Measurements from ENCODE around the gene ATG16L2.

DNA sequence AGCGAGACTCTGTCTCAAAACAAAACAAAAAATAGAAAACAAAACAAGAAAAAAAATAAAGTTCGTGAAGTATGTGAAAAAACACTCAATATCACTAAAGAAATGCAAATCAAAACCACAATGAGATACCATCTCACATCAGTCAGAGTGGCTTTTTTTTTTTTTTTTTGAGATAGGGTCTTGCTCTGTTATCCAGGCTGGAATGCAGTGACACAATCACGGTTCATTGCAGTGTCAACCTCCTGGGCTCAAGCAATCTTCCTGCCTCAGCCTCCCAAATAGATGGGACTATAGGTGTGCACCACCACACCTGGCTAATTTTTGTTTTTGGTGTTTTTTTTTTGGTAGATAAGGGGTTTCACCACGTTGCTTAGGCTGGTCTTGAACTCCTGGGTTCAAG is 37.5 kb downstream of the ATG16L2 start:
- no peak for TF ChIP-seq PBX3 (IDR thresholded peaks at IDR 0.05)
- TF ChIP-seq POLR2A (IDR thresholded peaks at IDR 0.05; ENCODE audit: low read length), result no peak
- TF ChIP-seq SMC3 (IDR thresholded peaks at IDR 0.05), result no peak
- TF ChIP-seq MYC (IDR thresholded peaks at IDR 0.05; ENCODE audit: borderline replicate concordance, low read length), result no peak
- no peak for TF ChIP-seq JUN (IDR thresholded peaks at IDR 0.05)
- TF ChIP-seq, protein P1, sequence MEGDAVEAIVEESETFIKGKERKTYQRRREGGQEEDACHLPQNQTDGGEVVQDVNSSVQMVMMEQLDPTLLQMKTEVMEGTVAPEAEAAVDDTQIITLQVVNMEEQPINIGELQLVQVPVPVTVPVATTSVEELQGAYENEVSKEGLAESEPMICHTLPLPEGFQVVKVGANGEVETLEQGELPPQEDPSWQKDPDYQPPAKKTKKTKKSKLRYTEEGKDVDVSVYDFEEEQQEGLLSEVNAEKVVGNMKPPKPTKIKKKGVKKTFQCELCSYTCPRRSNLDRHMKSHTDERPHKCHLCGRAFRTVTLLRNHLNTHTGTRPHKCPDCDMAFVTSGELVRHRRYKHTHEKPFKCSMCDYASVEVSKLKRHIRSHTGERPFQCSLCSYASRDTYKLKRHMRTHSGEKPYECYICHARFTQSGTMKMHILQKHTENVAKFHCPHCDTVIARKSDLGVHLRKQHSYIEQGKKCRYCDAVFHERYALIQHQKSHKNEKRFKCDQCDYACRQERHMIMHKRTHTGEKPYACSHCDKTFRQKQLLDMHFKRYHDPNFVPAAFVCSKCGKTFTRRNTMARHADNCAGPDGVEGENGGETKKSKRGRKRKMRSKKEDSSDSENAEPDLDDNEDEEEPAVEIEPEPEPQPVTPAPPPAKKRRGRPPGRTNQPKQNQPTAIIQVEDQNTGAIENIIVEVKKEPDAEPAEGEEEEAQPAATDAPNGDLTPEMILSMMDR (IDR thresholded peaks at IDR 0.05), result no peak
- no peak for TF ChIP-seq CBX8 (IDR thresholded peaks at IDR 0.05)
- no peak for TF ChIP-seq RFX5 (IDR thresholded peaks at IDR 0.05)
- no peak for TF ChIP-seq ZC3H11A (IDR thresholded peaks at IDR 0.05)

Data from A549 (cell line).